BE2C (cell line): ENCODE measurements around the gene IL17C.
A peak's percentile ranks its signal among the peaks of the same experiment; 100 is the strongest.
"Not testable (repeated sequence)": the region's sequence is repeated elsewhere in the genome, so short reads cannot be mapped to it uniquely, and the experiment has no call there.

ENCODE experiments used
- DNase-seq: peaks from one replicate; pipeline ENCODE4 v3.0.0-alpha.2; 2020
- H3K27me3 ChIP-seq: fragments of 250-450 bp; sonication (Bioruptor Pico); 2 replicates; pipeline ENCODE4 v1.5.1; 2020; ENCODE audit warnings: mild to moderate bottlenecking
- H3K36me3 ChIP-seq: fragments of 250-450 bp; sonication (Bioruptor Pico); 2 replicates; pipeline ENCODE4 v1.5.1; 2020; ENCODE audit warnings: mild to moderate bottlenecking
- H3K4me1 ChIP-seq: fragments of 250-450 bp; sonication (Bioruptor Pico); 2 replicates; pipeline ENCODE4 v1.5.1; 2020
- H3K4me3 ChIP-seq: 2 replicates; pipeline ENCODE4 v1.5.1; 2011; ENCODE audit warnings: low read depth, low read length
- H3K9me3 ChIP-seq: fragments of 250-450 bp; sonication (Bioruptor Pico); 2 replicates; pipeline ENCODE4 v1.5.1; 2020
- CTCF ChIP-seq: IDR thresholded peaks from 2 replicates; pipeline ENCODE4 v1.5.1; 2012; ENCODE audit warnings: mild to moderate bottlenecking, low read depth, low read length

The IL17C gene

GRCh38 chr16:88606148-88606757 lies 32.1 kb upstream of the IL17C start:
- Histone ChIP-seq H3K36me3 (peaks cover 81% of the 10 kb centered on the region), H3K4me3 (no peak overlapping the region), H3K27me3 (no peaks in the 10 kb centered on the region), H3K9me3 (no peaks in the 10 kb centered on the region), H3K4me1 (no peaks in the 10 kb centered on the region)
- no peak for TF ChIP-seq CTCF
- DNase-seq = no peak

DNA sequence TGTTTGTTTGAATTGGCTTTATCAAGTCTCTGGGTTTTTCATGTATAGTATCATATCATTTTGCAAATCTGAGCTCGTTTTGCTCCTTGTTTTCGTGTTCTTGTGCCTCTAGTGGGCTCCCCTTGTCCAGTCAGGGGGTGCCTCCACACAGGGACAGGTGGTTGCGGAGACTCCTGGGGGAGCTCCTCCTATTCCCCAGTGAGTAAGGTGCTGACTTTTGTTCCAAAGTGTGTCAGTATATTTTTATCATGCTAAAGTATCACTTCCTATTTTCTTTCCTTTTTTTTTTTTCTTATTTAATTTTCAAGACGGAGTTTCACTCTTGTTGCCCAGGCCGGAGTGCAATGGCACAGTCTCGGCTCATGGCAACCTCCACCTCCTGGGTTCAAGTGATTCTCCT lies 30.3 kb upstream of the IL17C start:
- no peak for TF ChIP-seq CTCF
- Histone ChIP-seq H3K4me1 (peaks cover under 1% of the 10 kb centered on the region; the same call in 1 of the 2 replicates), H3K27me3 (no peaks in the 10 kb centered on the region), H3K4me3 (no peak overlapping the region), H3K9me3 (no peaks in the 10 kb centered on the region), H3K36me3 (peaks cover 75% of the 10 kb centered on the region)
- no peak for DNase-seq

DNA sequence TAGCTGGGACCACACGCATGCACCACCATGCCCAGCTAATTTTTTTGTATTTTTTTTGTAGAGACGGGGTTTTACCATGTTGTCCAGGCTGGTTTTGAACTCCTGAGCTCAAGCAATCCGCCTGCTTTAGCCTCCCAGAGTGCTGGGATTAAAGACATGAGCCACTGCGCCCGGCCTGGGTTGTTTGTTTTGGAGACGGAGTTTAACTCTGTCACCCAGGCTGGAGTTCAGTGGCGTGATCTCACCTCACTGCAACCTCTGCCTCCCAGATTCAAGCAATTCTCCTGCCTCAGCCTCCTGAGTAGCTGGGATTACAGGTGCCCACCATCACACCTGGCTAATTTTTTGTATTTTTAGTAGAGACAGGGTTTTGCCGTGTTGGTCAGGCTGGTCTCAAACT lies 28.9 kb upstream of the IL17C start:
- DNase-seq, H3K27me3 ChIP-seq, H3K4me3 ChIP-seq, H3K4me1 ChIP-seq, H3K9me3 ChIP-seq: not testable (repeated sequence)
- H3K36me3 ChIP-seq = peaks cover 83% of the 10 kb centered on the region

GRCh38 chr16:88610080-88610479 lies 28.3 kb upstream of the IL17C start:
- peaks cover 81% of the 10 kb centered on the region for H3K36me3 ChIP-seq
- no peak overlapping the region for H3K4me3 ChIP-seq
- TF ChIP-seq CTCF = peak; percentile 30
- peaks cover 4% of the 10 kb centered on the region; the same call in 1 of the 2 replicates for H3K4me1 ChIP-seq
- no peaks in the 10 kb centered on the region for H3K27me3 ChIP-seq
- no peak for DNase-seq
- no peaks in the 10 kb centered on the region for H3K9me3 ChIP-seq

- H3K36me3 ChIP-seq = peaks cover 80% of the 10 kb centered on the region
- TF ChIP-seq CTCF = peak; percentile 26; the same call in 1 of the 2 replicates
- no peak for DNase-seq
- H3K4me3 ChIP-seq = no peak overlapping the region
- no peaks in the 10 kb centered on the region for H3K27me3 ChIP-seq
- H3K9me3 ChIP-seq = no peaks in the 10 kb centered on the region
- H3K4me1 ChIP-seq = peaks cover 4% of the 10 kb centered on the region; the same call in 1 of the 2 replicates
Observed at GRCh38 chr16:88610909-88611812, 27.2 kb upstream of the IL17C start.

GRCh38 chr16:88613293-88613692 lies 25.1 kb upstream of the IL17C start:
- TF ChIP-seq CTCF = no peak
- no peak for DNase-seq
- H3K4me3 ChIP-seq = no peak overlapping the region
- H3K4me1 ChIP-seq = peaks cover 4% of the 10 kb centered on the region; the same call in 1 of the 2 replicates
- H3K27me3 ChIP-seq = no peaks in the 10 kb centered on the region
- H3K9me3 ChIP-seq = no peaks in the 10 kb centered on the region
- H3K36me3 ChIP-seq = peaks cover 73% of the 10 kb centered on the region
